ENCODE measurements around the gene SV2A.
A peak's percentile ranks its signal among the peaks of the same experiment; 100 is the strongest.
"Not testable (repeated sequence)": the region's sequence is repeated elsewhere in the genome, so short reads cannot be mapped to it uniquely, and the experiment has no call there.

The SV2A gene

GRCh38 chr1:149928401-149928724 is 10.7 kb upstream of the SV2A start:
- no peak for DNase-seq (ENCODE audit: low read depth)

DNA sequence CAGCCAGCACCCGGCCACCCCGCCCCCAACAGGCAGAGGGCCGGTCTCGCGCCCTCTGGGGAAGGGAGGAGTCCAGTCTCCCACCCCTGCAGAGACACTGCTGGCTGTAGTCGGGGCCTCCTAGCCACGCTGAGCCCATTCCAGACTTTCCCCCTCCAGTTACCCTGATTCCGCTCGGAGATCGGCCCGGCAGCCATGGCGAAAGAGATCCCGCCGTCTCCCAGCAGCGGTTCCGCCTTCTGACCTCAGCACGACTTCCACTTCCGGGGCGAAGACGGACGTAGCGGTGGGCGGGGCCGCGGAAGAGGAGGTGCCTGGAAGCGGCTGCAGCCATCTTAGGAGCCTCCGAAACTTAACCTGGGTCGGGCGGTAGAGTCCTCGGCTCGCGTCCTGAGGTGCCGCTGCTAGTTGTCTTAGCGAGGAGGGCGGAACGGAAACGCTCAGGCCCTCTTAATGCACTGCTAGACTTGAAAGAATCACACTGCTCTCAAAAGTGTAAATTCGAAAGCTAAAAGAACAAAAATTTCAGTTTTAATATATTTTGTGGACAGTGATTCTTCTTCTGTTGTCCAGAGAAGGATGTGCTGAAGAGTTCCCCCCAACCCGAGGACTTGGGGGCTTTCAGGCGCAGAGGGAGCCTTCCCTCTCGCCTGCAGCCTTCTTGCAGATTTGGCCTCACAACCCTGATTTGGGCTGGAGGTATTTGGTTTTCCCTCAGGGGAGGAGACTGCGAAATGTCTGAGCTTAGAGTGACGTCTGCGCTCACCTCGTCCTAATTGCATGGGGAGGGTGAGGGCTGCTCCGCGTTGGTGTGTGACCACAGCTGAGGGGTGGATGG is 10.1 kb upstream of the SV2A start, which contains the start of gene SF3B4:
Gene SF3B4 (minus strand): TSS at position 241 of the 838 bp plus-strand sequence. CDS start 44 bp downstream, at position 197.
- DNase-seq (ENCODE audit: low read depth) = peak; percentile 87

DNA sequence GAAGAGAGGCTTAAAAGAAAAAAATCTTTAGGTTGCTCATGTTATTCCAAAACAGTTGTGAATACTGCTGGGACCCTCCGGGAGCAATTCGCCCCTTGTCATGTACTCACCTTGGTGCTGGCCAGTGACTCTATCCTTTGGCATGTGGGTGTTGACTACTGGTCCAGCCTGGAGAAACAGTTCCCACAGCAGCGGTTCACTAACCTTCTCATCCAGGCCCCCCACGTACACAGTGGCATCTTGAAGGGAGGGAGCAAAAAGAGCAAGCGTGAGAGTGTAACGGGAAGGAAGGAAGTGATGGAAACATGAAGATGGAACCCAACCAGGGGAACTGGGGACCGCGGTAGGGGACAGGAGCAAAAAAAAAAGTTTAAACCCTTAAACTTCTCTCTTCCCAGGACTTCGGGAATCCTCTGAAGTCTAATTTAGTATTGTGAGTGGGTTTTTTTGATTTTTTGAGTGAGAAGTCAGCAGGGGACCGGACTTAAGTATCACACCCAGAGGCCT is 9.5 kb upstream of the SV2A start:
- DNase-seq (ENCODE audit: low read depth) = no peak

DNA sequence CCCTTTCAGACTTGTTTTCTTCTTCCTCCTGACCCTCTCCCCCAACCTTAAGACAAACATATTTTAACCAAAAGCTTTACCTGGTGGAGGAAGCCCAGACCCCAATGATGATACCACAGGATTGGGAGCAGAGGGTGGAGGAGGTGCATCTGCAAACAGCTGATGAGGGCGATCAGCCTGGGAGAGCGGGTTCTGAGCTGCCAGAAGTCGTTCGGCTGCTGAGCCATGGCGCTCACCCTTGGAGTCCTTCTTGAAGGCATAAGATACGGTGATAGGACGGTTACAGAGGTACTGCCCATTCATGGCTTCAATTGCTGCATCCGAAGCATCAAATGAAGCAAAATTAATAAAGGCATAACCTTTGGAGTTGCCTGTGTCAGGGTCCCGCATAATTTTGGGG is 8.7 kb upstream of the SV2A start:
- DNase-seq (ENCODE audit: low read depth) = no peak

DNA sequence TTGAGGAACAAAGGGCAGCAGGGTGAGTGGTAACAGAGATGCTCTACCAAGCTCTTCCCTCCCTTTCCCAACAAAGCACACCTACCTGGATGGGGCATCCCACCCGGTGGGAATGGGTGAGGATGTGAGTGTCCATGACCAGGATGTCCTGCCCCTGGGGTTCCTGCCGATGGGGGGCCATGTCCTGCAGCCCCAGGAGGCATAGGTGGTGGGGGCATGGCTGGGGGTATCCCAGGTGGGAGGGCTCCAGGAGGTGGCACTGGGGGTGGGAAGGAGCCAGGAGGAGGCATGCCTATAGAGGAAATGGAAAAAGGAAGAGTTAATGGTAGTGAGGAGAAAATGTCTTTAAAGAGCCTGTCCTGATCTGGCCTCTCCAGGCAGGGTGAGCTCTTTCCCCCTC is 8.1 kb upstream of the SV2A start:
- DNase-seq (ENCODE audit: low read depth) = no peak

DNA sequence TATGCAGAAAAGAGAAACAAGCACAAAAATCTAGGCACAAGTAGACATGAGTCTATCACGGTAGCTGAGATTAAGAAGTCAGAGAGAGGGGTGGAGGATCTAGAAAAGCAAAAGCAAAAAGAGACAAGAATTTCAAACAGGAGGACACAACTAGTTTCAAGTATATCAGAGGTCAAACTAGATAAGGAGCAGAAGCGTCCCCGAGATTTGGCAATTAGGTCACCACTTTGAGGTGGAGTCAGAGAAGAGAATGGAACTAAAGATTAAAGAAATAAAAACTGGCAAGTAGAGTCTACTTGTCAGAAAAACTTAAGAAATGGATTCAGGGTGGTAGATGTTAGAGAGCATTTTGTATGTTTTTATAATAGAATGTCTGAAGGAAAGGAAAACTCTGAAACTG is 7.7 kb upstream of the SV2A start:
- DNase-seq (ENCODE audit: low read depth) = no peak

GRCh38 chr1:149923626-149924025 is 6.0 kb upstream of the SV2A start:
- DNase-seq (ENCODE audit: low read depth) = no peak

DNA sequence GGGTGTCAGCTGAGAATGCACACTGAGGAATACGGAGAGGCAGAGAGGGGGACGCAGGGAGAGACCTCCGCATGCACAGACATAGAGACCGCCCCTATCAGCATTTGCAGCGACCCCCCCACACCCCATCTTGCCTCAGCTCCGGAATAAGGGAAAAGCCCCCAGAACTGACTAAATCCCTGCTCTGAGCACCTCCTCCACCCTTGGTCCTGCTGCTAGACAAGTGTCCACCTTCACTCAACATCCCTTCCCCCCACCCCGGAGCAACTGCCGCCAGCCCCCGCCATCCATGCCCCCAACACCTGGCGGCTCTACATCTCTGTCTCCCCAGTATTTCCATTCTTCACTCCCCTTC is 769 bp downstream of the SV2A start:
- DNase-seq (ENCODE audit: low read depth) = no peak

DNA sequence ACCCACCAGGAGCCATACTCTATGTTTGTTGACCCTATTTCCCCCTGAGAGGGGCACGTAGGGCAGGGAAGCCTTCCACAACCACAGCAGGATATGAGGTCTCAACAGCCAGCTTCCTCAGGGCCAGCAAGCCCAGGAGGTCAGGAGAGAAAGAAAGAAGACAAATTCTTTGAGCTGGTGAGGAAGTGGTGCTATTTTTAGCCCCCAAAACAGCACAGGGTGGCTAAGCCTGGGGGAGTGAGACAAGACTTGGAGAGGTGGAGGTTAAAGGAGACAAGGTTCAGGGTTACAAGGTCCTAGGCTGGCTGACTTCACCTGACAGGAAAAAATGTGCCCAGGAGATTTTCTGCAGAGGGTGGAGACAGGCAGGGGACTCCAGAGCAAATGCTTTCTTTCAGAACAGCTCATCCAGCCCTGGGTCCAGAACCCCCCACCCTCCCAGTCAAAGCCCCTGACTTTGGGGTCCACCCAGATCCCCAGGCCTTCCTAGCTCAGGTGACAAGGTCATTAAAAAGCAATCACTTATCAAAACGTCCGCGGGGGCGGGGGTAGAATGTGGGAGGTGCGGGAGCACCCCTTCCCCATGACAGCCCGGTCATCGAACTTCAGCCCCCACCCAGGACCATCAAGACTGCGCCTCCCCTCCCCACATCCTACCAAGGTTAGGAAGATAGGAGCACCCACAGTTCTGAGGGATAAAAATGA is 1.3 kb downstream of the SV2A start:
- DNase-seq (ENCODE audit: low read depth) = no peak

- DNase-seq (ENCODE audit: low read depth) = no peak
Measured at GRCh38 chr1:149915429-149916192, 2.0 kb downstream of the SV2A start.

- no peak for DNase-seq (ENCODE audit: low read depth)
Measured at GRCh38 chr1:149914545-149914944, 3.1 kb downstream of the SV2A start.

DNA sequence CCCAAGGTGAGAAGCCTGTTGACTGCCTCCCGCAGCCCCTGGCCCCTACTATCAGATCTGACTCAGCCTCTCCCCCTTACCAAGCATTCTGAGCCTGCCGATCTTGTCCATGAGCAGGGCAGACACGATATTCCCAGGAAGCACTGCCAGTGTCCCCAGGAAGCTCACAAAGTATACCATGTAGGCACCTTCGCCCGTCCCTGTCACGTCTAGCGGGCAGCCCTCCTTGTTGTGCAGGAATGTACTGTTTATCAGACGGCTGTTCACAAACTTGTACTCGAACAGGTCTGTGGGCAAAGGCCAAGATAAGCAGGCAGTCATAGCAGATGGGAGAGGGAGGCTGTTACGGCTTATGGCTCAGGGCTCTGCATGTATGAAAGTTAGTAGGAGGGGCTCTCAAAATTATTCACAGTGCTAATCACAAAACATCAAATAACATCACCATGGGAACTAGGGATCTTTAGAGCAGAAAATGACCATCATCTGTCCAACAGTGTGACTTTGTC is 11.0 kb downstream of the SV2A start:
- peak; percentile 34 for DNase-seq (ENCODE audit: low read depth)

- DNase-seq (ENCODE audit: low read depth) = no peak
Measured at GRCh38 chr1:149903836-149904491, 13.7 kb downstream of the SV2A start.

DNA sequence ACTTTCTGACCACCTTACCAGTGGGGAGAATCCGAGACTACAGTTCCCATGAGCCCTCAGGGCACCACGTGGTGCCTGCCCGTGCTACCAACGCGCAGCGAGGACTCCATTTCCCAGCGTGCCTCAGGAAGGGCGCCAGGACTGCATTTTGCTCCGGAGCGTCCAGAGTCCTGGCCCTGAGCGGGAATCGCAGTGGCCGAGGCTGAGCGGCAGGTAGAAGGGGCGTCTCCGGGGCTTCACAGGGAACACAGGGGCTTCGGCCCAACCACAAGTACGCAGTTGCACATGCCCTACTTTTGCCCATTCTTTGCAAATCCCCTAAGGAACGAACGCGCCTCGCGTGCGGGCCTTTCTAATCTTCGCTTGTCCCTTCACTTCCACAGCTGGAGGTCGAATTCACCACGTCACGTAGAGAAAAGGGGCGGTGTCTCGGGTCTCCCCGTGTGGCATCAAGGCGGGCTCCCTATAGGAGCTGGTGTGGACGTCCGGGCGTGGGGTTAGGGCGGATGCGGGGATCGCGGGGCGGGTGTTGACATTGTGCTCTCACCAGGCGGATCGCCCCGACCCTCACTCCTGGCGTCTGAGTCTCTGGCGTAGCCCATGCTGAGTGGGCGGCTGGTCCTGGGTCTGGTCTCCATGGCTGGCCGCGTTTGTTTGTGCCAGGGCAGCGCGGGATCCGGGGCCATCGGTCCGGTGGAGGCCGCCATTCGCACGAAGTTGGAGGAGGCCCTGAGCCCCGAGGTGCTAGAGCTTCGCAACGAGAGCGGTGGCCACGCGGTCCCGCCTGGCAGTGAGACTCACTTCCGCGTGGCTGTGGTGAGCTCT is 18.0 kb downstream of the SV2A start, which contains the start of gene BOLA1:
Gene BOLA1 (plus strand): TSS at position 109 of the 825 bp plus-strand sequence. CDS start 492 bp downstream, at position 601.
- peak; percentile 90 for DNase-seq (ENCODE audit: low read depth)

DNA sequence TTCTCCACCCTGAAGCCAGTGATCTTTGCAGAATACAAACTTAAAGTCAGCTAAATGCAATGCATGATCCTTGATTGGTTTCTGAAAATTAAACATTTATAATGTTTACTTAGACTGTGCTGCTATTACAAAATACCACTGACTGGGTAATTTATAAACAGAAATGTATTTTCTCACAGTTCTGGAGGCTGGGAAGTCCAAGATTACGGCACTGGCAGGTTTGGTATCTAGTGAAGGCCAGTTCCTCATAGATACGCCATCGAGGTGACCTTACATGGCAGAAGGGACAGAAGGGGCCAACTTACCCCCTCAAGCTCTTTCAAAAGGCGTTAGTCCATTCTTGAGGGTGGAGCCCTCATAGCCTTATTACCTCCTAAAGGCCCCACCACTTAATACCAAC is 21.1 kb downstream of the SV2A start:
- no peak for DNase-seq (ENCODE audit: low read depth)

DNA sequence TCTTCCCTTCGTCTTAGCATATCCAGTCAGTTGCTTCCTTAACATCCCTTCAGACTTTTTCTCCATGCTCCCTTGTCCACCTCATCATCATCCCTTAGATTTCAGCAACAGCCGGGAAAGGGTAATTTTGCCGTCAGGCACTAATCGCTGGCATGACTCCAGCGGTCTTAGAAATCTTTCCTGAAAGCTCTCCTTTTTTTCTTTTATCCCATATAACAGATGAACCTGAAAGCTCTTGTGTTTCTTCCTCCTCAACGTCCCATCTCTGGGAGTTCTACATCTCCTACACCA is 28.7 kb downstream of the SV2A start:
- DNase-seq (ENCODE audit: low read depth) = peak; percentile 50

DNA sequence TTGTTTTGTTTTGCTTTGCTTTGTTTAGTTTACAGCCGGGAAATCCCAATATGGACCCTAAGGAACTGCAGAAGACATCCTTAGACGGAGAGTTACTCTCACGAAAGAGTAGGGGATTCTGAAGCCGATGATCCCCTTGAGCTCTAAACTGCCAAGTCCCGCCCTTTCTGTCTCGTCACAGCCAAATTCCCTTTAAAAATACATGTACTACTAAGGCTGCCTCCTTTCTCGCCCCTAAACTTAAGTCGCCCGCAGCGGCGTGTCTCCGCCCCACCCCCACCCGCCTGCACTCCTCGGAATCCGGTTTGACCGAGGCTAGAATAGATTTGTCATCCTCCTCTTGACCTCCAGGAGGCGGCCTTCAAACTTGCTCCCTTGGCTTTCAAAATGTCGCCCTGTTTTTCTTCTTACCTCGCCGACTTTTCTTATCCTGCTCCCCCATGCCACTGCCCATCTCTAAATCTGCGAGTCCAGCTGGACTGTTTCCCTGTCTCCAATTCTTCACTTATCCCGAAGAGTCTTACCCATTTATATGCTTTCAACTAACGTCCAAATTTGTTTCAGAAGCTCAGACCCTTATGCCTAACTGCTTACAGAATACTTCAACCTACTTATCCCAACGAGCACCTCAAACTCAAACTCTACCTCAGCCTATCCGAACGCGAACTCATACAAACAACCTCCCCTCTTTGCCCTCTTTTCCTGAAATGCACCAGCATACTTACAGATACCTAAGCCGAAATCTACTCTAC is 29.2 kb downstream of the SV2A start:
- peak; percentile 85 for DNase-seq (ENCODE audit: low read depth)

DNA sequence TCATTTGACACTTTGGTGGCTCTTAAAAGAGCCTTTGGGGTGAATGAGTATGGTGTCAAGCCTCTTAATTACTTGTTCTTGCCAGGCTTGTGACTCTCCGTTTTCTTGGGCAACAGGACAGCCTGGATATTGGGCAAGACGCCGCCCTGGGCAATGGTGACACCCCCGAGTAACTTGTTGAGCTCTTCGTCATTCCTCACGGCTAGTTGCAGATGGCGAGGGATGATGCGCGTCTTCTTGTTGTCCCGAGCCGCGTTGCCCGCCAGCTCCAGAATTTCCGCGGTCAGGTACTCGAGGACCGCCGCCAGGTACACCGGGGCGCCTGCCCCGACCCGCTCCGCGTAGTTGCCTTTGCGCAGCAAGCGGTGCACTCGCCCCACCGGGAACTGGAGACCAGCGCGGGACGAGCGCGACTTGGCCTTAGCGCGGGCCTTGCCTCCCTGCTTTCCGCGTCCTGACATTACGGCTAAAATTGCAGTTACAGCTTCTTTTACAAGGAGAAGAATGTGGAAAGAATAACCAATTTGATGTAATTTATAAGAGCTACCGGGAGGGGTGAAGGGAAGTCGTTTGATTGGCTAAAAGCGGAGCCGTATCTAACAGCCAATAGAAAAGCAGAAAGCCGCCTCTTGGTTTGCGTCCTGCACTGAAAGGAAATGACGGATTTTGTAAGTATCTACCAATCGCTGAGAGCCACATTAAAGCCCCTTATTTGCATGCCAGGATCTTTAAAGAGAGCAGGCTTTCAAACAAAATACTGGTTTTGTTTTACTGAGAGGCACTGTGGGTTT is 30.0 kb downstream of the SV2A start:
- peak; percentile 99 for DNase-seq (ENCODE audit: low read depth)

DNA sequence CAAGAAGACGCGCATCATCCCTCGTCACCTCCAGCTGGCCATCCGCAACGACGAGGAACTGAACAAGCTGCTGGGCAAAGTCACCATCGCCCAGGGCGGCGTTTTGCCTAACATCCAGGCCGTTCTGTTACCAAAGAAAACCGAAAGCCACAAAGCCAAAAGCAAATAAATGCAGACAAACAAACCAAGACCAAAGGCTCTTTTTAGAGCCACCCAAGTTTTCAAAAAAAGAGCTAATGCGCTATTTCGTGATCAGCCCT is 30.5 kb downstream of the SV2A start:
- DNase-seq (ENCODE audit: low read depth) = not testable (repeated sequence)
